Islet precursor cell (in vitro differentiated cells): ENCODE measurements around the gene GALNT10.

Experiments used
- DNase-seq: peaks from one replicate; pipeline ENCODE4 v3.0.0-alpha.2; 2018

GALNT10 gene

DNA sequence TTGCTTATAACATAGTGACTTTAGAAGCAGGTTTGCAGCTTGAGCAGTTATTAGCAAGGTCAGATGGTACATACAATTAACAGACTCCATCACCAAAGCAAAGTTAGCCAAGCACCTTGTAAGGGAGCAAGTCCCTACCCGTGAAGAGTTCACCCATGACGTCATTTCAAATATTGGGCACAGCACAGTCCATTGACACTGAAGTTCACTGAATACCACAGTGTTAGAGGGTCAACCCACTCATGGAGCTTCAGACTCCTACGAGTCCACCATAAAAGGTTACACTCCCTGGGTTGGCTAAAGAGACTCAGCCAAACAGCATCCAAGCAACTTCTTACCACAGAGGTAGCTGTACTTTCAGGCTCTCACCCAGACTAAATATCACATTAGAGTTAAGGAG lies 77.5 kb downstream of the GALNT10 start:
- DNase-seq: no peak

DNA sequence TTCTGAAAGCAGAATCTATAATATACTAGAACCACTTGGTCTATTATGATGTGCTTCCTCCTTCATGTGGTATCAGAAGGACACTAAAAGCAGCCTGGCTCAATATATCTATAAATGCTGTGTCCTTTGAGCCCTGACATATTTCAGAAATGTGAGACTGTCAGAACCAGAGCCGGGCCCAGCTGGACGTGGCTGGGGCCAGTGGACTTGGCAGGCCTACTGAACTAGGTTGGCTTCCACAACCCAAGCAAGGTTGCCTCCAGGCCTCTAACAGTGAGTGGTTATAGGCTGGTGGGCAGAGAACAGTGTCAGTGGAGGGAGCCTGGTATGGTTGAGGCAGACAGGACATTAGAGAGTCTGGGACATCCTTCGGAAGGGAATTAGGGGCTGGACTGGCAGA lies 78.9 kb downstream of the GALNT10 start:
- no peak for DNase-seq

DNA sequence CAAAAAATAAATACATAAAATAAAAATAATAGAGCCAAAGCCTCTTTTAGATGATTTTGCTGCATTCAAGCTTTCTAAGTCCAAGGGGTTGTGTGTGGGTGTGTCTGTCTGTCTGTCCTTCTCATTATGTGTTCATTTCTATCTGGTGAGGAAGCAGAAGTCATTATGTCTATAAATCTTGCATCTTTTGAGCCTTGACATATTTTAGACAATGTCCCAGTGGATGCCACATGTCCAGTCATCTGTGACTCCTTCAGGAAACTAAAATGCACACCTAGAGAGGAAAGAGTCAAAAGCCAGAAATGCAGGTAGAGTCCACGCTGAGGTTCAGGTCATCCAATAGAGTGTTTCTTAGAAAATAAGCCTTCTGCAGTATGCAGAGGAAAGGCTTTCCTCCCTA lies 80.9 kb downstream of the GALNT10 start:
- no peak for DNase-seq

DNA sequence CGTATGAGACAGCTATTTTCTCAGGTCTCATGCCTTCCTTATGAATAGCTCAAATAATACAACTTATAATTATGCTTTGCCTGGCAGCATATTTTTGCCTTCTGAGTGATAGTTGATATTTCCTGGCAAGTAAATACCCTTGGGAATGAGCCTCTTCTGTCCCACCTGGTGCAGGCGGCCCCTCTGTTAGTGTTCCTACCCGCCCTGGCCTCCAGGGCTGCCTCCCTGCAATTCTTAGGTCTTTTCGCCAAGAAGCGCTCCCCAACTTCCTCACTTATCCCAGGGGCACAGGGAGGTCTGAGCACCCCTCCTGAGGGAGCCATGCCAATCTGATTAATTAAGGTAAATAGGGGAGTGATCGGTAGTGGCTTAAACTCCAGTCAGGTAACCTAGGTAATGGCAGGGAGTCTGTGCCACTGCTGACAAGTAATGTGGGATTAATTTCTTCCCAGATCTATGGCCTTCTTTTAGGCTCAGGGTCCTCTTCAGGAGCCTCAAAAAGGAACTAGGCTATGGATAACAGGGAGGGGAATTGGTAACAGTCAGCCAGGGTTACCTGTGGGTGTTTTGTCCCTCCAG lies 81.5 kb downstream of the GALNT10 start:
- DNase-seq: no peak

DNA sequence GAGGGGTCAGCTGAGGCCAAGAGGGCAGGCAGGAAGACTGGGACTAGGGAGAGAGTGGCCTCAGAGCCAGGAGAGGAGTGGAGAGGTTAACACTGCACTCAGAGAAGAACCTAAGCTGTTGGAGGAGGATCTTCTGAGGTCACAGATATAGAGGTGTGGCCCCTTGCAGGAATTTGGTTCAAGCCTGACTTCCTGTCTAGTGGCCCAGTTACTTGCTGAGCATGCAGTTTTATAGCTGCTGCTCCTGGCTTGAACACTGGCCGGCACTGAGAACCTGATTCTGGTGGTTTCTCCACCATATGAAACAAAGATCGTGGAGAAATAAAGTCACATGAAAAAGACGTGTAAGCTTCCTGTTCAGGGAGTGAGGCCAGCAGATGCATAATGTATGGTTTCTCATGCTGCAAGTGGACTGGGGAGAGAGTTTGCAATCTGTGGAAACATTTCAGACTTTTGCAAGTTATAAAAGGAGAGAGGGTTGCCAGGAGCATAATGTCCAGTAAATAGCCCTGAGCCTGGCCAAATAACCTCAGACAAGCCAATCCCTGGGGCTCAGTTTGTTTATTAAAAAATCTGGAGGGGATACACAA lies 82.6 kb downstream of the GALNT10 start:
- peak; percentile 76 for DNase-seq

DNA sequence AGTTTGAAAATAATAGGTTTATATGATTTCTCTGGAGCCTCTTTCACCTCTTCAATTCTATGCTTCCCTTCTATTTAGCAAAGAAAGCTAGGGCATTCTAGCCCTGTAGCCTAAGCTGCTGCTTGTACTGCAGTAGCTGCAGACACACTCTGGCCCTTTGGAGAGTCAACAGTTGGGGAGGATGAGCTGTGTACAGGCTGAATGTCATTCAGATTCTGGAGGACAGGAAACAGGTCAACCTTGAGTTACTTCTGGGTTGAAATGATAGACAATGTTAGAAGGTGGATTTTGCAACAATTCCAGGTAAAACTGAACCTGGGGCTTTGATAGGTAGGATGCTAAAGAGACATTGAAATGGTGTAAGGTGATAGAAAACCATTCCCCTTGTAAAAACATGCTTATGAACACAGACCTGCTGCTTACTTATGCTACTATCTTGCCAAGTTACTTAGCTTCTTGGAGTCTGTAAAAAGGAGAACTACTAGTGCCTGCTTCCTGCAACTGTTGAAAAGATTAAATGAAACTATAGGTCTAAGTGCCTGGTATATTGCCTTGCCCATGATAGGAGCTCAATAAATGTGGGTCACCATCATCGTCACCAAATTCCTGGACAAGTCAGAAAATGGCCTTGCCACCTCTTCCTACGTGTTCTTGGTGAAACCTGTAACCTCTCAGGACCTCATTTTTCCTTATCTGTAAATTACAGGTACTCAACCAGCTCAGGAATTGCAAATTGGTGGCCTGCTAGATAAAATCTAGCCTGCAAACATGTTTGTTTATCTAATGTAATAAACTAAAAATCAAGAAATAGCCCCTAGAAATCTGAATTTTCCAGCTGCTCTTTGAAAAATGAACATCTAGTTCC lies 83.7 kb downstream of the GALNT10 start:
- DNase-seq: no peak

DNA sequence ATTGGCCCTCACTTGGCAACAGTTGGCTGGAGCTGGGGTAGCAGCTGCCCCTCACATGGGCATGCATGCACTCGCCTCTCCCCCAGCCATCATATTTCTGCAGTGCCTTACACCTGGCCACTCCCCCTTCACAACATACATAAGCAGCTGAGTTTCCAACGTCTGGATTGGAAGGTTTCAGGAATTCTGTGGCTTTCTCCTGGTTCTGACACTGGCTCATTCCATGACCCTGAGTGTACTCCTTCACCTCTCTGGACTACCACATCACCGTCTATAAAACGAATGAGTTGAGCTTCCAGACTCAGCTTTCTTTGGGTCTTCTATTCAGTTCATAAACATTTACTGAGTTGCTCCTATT lies 84.3 kb downstream of the GALNT10 start:
- peak; percentile 85 for DNase-seq

DNA sequence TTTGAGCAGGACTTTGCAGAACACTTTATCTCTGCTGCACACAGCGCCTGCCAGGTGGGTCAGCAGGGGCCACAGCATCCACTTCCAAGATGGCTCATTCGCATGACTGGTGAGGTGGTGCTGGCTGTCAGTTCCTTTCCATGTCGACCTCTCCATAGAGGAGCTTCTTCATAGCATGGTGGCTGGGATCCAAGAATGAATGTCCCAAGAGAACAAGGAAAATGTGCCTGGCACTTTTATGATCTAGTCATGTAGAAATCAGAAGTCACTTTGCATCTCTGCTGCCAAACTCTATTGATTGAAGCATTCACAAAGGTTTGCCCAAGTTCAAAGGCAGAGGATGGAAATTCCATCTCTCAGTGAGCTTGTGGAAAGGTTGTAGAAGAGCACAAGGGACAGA lies 85.0 kb downstream of the GALNT10 start:
- no peak for DNase-seq

DNA sequence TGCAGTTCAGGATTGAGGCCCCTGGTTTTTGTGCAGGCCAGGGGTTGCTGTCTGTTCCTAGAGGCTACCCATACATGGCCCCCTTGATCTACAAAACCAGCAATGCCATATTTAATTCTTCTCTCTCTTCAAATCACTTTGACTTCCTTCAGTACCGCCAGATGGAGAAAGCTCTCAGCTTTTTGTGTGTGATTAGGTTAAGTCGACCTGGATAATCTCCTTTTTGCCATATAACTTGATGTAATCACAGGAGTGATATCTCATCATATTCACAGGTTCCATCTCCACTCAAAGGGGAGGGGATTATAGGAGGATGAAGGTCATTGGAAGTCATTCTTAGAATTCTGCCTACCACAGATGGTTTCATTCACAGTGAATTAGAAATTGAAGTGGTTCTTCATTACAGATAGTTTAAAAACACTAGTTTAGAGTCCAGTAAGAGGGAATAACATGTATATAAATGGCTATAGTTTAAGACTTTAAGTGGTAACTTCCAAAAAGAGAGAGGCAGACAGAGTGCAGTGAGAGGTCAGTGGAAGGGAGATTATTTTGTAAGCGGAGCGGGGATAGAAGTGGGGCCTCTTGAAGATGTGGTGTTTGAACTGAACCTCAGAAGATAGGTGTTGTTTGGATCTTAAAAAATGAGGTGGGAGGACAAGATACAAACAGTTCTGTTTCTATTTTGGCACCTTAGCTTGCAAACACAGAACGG lies 85.9 kb downstream of the GALNT10 start:
- no peak for DNase-seq

DNA sequence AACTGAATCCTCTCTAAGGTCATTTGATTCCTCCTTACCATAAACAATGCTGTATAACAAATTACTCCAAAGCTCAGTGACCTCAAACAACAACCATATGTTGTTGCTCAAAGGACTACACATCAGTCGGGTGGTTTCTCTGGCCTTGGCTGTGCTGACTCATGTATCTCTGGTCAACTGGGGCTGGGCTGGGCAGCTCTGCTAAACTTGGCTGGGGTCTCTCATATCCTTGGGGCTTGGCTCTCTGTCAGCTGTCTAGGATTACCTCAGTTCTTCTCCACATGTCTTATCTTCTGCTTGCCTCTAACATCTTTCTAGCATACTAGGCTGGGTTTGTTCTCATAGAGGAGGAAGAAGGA lies 86.4 kb downstream of the GALNT10 start:
- DNase-seq: no peak

DNA sequence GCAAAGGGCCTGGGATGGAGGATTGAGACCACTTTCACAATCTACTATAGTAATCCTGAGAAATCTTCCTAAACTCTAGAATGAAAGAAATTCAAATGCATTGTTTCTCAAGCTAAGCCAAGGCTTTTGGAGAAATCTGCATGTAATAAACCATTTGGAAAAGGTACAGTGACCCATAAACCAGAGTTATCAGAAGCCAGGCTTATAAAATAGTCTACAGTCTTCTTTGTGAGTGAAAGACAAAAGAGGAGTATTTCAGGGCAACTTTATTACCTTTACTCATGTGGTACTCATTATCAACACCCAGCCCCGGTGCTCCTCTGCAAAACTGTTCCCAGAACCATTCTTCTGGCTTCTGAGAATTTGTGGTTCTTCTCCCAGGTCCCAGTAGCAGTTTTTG lies 87.0 kb downstream of the GALNT10 start:
- no peak for DNase-seq

DNA sequence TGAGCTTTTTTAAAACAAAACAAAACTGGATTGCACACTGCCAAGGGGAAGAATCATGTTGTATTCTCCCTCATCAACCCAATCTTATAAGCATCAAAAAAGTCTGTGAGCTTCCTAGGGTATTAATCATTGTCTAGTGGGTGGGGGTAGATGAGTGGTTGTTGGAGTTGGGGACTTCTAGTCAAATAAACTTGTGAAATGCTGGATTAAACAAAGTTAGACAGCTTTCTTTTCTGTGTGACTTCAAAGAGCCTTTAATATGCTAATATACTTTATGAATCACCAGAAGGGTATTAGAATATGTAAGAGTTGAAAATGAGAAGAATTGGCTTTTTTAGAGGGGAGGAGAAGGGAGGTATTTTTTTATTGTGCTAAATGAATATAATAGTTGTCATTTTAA lies 87.7 kb downstream of the GALNT10 start:
- DNase-seq: no peak

DNA sequence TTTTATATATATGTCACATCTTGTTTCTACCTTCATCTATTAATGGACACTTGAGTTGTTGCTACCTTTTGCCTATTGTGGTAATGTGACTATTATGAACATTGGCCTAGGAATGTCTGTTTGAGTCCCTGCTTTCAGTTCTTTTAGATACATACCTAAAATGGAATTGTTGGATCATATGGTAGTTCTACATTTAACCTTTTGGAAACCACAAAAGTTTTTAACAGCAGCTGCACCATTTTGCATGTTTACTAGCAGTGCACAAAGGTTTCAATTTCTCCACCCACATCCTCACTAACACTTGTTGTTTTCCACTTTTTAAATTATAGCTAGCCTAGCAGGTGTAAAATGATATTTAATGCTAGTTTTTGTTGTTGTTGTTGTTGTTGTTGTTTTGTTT lies 88.4 kb downstream of the GALNT10 start:
- DNase-seq: no peak

DNA sequence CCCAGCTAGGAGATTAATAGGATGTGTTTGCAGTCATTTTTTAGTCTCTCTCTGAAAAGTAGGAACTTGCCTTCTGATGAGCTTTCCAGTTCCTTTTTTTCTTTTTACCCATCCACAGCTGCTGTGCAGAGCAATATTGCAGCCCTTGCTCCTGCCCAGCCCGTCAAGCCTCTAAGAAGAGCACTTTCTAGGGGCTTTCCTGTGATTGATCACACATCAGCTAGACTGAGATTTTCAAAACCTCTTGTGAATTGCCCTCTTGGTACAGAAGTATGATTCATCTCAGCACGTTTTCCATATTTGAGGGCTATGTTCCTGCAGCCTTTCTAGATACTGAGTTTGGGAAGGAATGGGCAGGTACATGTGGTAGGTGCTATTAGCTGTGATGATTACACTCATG lies 93.9 kb downstream of the GALNT10 start:
- no peak for DNase-seq

DNA sequence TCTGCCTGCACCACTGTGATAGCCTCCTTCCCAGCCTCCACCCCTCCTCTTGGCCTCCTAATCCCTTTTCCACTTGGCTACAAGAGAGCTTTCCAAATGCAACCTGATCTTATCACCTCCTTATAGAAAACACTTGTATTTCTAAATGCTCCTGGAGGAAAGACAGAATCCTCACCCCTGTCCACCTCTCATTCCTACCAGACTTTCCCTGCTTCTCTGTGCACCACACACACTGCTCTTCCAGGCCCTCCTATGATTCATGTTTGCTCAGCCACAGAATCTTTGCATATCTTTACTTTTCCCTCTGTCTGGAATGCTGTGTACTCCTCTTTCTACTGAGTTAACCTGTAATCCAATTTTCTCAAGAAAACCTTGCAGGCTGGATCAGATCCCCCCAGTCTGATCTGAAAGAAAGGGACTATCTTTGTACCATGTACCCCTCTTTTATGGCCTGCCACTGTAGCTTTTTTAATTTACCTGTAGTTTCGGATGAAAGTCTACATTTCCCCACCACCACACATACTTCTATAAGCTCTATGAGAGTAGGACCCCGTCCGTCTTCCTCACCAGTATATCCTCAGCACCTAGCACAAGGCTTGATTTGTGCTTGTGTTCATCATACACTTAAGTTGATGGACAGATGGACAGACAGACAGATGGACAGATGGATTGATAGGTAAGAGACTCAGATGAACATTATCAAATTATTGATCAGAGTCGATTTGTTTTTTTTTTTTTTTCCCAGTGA lies 95.3 kb downstream of the GALNT10 start:
- DNase-seq: peak; percentile 78

DNA sequence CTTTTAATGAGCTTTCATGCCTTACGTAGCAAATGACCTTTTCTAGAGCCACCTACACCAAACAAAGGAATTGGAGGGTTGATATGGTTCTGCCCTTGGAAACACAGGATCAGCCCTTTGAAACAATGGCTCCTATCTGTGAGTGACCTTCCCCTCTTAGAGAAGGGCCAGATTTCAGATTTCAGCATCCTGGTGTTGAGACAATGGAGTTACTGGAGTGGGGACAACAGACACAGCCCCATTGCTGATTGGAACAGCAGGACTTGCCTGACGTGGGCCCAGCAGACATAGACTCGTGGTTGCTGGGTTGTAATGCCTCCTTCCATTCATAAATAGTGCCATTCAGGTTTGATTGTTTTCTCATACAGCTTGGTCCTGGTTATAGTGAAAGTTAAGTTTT lies 96.0 kb downstream of the GALNT10 start:
- DNase-seq: no peak

DNA sequence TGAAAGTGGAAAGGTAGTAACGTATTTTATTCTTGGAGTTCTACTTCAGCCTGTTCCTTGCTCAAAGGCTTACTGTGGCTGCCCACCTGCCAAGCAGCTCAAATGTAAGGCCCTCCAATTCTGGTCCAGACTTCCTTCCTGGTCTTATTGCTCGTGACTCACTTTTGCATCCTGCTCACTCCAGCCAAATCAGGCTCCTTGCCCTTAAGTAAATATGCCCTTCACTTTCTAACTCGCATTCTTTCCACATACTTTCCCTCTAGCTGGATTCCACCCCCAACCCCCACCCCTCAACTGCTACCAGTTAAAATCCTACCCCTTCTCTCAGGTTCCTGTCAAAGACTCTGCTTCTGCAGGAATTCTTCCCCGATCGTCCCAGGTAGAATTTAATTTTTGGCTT lies 96.6 kb downstream of the GALNT10 start:
- peak; percentile 90 for DNase-seq

DNA sequence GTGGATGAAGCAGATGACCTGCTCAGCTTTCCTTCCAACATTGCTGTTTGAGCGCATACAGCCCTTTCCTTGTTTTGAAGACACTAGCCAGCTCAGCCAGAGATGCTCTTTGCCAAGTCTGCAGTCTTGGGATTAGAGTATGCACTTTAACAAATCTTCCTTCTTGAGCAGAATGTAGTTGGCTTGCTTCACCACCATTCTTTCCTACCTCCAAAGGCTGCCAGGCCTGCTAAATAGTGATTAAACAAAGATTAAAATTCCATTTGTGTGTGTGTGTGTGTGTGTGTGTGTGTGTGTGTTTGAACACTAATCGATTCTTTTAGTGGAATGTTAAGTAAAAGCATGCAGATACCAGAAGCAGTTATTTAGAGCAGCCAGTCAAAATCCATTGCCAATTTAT lies 97.6 kb downstream of the GALNT10 start:
- DNase-seq: peak; percentile 63

DNA sequence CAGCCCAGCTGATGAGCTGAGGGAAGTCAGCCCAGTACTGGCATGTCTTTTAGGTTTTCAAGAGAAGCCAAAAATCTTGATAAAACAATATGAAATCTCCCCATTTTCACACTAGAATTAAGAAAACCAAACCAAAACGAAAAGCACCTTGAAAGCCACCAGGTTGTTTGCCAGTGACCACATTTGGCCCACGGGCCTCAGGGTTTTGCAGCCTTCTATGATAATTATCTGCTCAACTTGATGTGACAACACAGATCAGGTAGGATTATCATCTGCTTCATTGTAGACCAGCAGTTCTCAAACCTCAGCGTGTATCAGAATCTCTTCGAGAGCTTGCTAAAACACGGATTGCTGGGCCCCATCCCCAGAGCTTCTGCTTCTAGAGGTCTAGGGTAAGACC lies 101.4 kb downstream of the GALNT10 start:
- no peak for DNase-seq

DNA sequence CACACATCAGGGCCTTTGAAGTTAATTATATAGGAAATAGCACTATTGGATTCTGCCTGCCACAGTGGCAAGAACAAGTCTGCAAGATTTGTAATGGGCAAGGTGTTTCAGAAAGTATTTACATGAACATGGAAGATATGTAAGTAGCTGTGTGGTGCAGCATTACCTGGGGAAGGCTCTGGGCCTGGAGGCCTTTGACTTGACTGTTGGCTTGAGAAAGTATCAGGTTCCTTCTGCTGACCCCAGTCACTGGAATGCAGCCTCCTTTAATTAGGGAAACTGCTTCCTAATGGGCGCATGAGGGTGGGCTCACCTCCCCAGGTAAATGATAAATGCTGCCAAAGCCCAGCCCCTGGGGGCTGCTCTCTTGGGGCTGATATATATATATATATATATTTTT lies 102.7 kb downstream of the GALNT10 start:
- no peak for DNase-seq

DNA sequence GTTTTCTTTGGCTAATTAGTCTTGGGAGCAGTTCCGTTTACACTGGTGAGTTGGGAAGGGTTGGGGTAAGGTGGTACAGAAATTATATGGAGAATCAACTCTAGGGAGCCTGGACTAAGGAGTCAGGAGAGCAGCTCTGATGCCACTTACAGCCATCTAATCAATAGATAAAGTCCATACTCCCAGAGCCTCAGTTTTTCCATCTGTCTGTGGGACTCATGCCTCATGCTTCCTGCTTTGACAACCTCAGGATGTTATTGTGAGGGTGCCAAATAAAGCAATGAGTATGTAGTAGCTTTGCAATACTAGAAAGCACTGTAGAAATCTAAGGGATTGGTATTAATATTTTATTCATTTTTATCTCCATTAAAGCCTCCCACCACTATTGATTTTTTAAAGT lies 105.0 kb downstream of the GALNT10 start:
- peak; percentile 12 for DNase-seq

DNA sequence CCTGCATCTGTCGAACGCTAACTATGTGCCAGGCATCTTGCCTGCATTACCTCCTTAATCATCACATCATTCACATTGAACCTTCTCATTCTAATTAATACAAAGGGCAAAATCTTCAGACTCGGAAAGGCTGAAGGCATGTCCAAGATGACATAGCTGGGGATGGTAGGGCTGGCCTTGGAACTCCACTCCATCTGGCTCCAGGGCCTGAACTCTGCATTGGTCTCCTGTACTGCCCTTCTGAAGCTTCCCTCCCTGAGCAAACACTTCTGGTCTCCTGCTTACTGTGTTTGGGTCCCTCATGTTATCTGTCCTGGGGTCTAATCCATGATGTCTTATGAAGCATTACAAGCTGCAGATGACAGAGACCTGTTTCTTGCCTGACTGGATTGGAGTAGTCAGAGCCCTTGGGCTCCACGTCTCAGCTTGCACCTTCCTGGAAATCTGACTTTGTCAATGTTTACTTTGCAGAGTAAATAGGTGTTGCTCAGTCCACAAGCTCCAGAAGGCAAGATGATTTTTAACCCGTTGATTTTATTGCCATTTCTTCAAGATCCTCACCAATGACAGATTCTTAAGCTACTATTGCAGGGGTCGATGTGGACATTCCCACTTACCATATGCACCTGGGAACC lies 106.1 kb downstream of the GALNT10 start:
- DNase-seq: peak; percentile 29

DNA sequence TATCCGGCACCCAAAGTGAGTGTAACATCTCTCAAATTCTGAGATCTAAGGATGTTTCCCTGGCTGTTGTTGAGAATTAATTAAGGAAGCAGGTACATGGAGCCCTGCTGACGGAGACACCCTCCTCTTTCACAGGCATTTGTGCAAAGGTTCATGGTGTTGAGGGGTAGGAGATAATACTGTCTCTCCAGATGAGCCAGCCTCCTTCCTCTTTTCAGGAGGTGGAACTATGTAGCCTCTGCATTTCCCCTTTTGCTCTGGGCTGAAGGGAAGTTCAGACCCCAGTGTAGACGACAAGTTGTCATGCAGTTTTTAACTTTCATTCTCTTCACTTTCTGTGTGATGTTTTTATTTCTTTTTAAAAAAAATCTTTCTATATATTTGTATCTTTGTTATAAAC lies 107.5 kb downstream of the GALNT10 start:
- peak; percentile 10 for DNase-seq
